ENCODE measurements around the gene ZFP36L2. TPM values are rescaled to one million over a fixed set of nuclear protein-coding genes. Genes with fewer than 3 reads are reported as not detected.
A peak's percentile ranks its signal among the peaks of the same experiment; 100 is the strongest.

The ZFP36L2 gene
- total RNA-seq, 1 donor from 2014 or later: 98.3 TPM

DNA sequence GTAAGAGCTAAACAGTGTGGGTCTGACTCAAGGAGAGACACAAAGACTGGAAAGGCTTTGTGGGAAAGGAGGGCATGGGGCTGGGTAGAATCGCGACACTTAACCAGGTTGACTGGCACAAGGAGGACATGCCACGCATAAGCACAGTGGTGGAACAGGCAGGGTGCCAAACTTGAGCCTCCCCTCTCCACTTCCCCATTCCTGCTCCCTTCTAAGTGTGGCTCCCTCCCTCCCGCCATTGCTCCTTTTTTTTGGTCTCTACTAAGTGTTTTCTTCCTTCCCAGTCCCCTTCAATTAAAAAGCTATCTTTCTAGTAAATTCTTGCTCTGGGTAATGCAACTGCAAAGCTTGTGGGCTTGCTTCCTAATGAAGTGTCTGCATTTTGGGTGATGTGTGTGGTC lies 40.3 kb upstream of the ZFP36L2 start:
- H3K27me3 Mint-ChIP-seq (ENCODE audit: low read depth): no peaks in the 10 kb centered on the region

DNA sequence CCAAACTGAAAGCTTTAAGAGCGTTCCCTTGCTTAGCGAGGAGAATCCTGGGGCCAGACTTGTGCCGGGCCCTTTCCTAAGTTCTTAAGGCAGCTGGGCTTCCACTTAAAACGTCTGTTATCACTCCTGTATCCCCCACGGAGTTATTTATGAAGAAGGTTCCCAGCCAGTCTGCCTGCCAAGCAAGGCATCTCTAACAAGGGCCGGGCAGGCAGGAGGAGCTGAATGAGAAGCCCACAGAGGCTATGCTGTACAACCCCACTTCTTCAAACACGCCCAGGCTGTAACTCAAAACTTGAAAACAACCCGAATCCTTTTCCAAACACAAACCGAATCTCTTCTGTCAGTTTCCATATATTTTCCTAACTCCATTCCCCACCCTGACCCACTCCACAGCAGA lies 39.0 kb upstream of the ZFP36L2 start:
- H3K36me3 Mint-ChIP-seq: peaks cover 4% of the 10 kb centered on the region
- H3K9me3 Mint-ChIP-seq: no peaks in the 10 kb centered on the region
- DNase-seq (ENCODE audit: low spot score in 2 of 2, unreplicated experiment in 2 of 2): no peak
- H3K27me3 Mint-ChIP-seq (ENCODE audit: low read depth): no peaks in the 10 kb centered on the region
- no peak overlapping the region for H3K4me3 Mint-ChIP-seq
- H3K4me1 Mint-ChIP-seq: peaks cover 52% of the 10 kb centered on the region
- H3K27ac Mint-ChIP-seq: peak overlapping the region; percentile 83
- TF ChIP-seq, protein P1, sequence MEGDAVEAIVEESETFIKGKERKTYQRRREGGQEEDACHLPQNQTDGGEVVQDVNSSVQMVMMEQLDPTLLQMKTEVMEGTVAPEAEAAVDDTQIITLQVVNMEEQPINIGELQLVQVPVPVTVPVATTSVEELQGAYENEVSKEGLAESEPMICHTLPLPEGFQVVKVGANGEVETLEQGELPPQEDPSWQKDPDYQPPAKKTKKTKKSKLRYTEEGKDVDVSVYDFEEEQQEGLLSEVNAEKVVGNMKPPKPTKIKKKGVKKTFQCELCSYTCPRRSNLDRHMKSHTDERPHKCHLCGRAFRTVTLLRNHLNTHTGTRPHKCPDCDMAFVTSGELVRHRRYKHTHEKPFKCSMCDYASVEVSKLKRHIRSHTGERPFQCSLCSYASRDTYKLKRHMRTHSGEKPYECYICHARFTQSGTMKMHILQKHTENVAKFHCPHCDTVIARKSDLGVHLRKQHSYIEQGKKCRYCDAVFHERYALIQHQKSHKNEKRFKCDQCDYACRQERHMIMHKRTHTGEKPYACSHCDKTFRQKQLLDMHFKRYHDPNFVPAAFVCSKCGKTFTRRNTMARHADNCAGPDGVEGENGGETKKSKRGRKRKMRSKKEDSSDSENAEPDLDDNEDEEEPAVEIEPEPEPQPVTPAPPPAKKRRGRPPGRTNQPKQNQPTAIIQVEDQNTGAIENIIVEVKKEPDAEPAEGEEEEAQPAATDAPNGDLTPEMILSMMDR (IDR thresholded peaks at IDR 0.05; ENCODE audit: unreplicated experiment): no peak

More for the DNA sequence above, 40.3 kb upstream of the ZFP36L2 start:
- DNase-seq (ENCODE audit: low spot score in 2 of 2, unreplicated experiment in 2 of 2): no peak
- Mint-ChIP-seq H3K4me3 (no peak overlapping the region), H3K9me3 (no peaks in the 10 kb centered on the region), H3K27ac (no peak overlapping the region), H3K4me1 (peaks cover 50% of the 10 kb centered on the region), H3K36me3 (peaks cover 9% of the 10 kb centered on the region)
- TF ChIP-seq, protein P1 (IDR thresholded peaks at IDR 0.05; ENCODE audit: unreplicated experiment): no peak

DNA sequence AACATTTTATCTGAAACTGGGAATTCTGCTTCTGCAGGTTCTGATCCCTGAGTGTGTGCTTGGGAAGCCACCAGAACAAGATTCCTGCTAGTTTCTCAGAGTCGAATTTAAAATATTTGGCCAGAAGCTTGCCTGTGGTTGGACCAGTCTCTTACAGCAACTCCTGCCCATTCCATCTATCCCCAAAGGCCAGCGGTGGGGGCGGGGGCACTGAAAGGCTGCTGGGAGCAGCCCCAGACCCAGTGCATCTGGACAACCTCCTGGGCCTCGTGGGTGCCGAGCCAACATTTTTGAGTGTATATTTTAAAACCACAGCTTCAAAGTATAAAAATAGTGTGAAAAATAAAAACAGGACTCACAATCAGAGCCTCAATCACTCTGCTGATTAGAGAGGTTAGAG lies 38.6 kb upstream of the ZFP36L2 start:
- H3K27me3 Mint-ChIP-seq (ENCODE audit: low read depth): no peaks in the 10 kb centered on the region
- no peak overlapping the region for H3K4me3 Mint-ChIP-seq
- DNase-seq (ENCODE audit: low spot score in 2 of 2, unreplicated experiment in 2 of 2): no peak
- H3K36me3 Mint-ChIP-seq: peaks cover 4% of the 10 kb centered on the region
- H3K9me3 Mint-ChIP-seq: no peaks in the 10 kb centered on the region
- TF ChIP-seq, protein P1 (IDR thresholded peaks at IDR 0.05; ENCODE audit: unreplicated experiment): no peak
- H3K27ac Mint-ChIP-seq: peak overlapping the region; percentile 83
- peaks cover 53% of the 10 kb centered on the region for H3K4me1 Mint-ChIP-seq

DNA sequence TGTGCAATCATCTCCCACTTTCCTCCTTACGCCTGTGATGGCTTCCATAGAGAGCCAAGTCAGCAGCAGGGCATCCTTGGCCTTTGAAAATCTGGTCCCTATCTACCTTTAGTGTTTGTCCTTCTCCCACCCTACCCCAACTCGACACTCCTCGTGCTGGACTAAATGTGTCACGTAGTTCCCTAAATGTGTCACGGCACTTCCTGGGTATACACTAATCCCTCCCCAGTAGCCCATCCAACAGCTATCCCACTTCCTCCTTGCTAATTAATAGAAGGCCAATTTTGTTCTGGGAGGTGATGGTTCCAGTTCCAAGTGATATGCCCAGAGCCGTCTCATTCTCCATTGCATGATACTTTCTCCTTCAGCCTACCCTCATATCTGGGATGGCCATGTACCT lies 36.5 kb upstream of the ZFP36L2 start:
- peaks cover 3% of the 10 kb centered on the region for H3K36me3 Mint-ChIP-seq
- no peak for DNase-seq (ENCODE audit: low spot score in 2 of 2, unreplicated experiment in 2 of 2)
- H3K4me1 Mint-ChIP-seq: peaks cover 40% of the 10 kb centered on the region
- H3K27ac Mint-ChIP-seq: no peak overlapping the region
- no peak overlapping the region for H3K4me3 Mint-ChIP-seq
- H3K9me3 Mint-ChIP-seq: no peaks in the 10 kb centered on the region
- no peaks in the 10 kb centered on the region for H3K27me3 Mint-ChIP-seq (ENCODE audit: low read depth)
- TF ChIP-seq, protein P1 (IDR thresholded peaks at IDR 0.05; ENCODE audit: unreplicated experiment): no peak

DNA sequence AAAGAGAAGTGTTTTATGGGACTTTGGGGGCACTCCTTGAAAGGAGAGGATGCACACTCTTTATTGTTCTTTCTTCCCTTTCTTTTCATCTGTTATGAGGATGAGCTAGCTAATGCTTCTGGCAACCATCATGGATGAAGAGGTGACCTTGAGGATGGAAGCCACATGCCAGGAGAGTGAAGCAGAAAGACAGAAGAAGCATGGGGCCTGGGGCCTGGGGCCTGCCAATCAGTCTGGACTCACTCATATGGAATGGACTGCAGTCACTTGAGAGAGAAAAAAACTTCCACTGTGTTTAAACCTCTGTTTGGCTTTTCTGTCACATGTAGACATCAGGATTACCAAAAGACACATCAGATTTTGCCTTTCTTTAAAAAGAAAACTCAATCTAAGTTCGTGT lies 35.8 kb upstream of the ZFP36L2 start:
- Mint-ChIP-seq H3K36me3 (peaks cover 3% of the 10 kb centered on the region), H3K4me1 (peaks cover 38% of the 10 kb centered on the region), H3K27ac (no peak overlapping the region), H3K4me3 (no peak overlapping the region), H3K27me3 (ENCODE audit: low read depth) (no peaks in the 10 kb centered on the region), H3K9me3 (no peaks in the 10 kb centered on the region)
- TF ChIP-seq, protein P1 (IDR thresholded peaks at IDR 0.05; ENCODE audit: unreplicated experiment): no peak
- no peak for DNase-seq (ENCODE audit: low spot score in 2 of 2, unreplicated experiment in 2 of 2)

DNA sequence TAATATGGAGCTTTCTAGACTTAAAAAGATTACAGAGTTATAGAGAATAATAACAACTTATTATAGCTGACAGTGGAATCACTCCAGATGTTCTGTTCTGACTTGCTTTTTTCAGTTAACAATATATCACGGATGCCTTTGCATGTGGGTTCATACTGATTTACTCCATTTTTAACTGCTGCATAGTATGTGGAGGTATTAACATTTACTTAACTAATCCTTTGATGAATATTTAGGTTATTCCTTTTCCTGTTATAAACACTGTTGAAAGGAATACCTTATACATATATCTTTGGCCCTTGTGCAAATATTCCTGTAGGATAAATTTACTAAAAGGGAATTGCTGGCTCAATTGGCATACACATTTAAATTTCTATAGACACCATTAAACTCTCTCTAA lies 33.1 kb upstream of the ZFP36L2 start:
- H3K36me3 Mint-ChIP-seq: peaks cover 3% of the 10 kb centered on the region
- H3K27me3 Mint-ChIP-seq (ENCODE audit: low read depth): no peaks in the 10 kb centered on the region
- no peaks in the 10 kb centered on the region for H3K9me3 Mint-ChIP-seq
- H3K27ac Mint-ChIP-seq: no peak overlapping the region
- no peak overlapping the region for H3K4me3 Mint-ChIP-seq
- DNase-seq (ENCODE audit: low spot score in 2 of 2, unreplicated experiment in 2 of 2): no peak
- peaks cover 30% of the 10 kb centered on the region for H3K4me1 Mint-ChIP-seq
- TF ChIP-seq, protein P1 (IDR thresholded peaks at IDR 0.05; ENCODE audit: unreplicated experiment): no peak

Measured in mesothelial cell of epicardium (in vitro differentiated cells).